Activated CD4-positive, alpha-beta T cell treated with anti-CD3 and anti-CD28 coated beads, Interleukin-2, amount 10 ng/mL, durations not matched to agents 7 days and 5 days (primary cell): ENCODE data around the gene COPZ1. TPM values are rescaled to one million over a fixed set of nuclear protein-coding genes. Genes with fewer than 3 reads are reported as not detected.
"Not testable (repeated sequence)": the region's sequence is repeated elsewhere in the genome, so short reads cannot be mapped to it uniquely, and the experiment has no call there.

ENCODE experiments used
- CTCF ChIA-PET: fragments of 350-600 bp; sonication (Branson Sonifier 250); formaldehyde crosslinking; loops from one replicate; lab custom pipeline; 2021; ENCODE audit warnings: antibody characterized with exemption; lab: Charles Lee
- POLR2A ChIA-PET: fragments of 350-600 bp; sonication (Branson Sonifier 250); formaldehyde crosslinking; loops from one replicate; lab custom pipeline; 2021; ENCODE audit warnings: antibody characterized with exemption; lab: Charles Lee
- DNase-seq: peaks from one replicate; pipeline ENCODE4 v3.0.0-alpha.2; 2020
- H3K27ac Mint-ChIP-seq: one replicate; pipeline ENCODE4 v1.8.0; 2021; ENCODE audit warnings: mild to moderate bottlenecking, moderate library complexity, mixed read lengths
- H3K27me3 Mint-ChIP-seq: one replicate; pipeline ENCODE4 v1.8.0; 2021; ENCODE audit warnings: mixed read lengths
- H3K36me3 Mint-ChIP-seq: one replicate; pipeline ENCODE4 v1.8.0; 2021; ENCODE audit warnings: low read depth, mixed read lengths
- H3K4me1 Mint-ChIP-seq: one replicate; pipeline ENCODE4 v1.8.0; 2021; ENCODE audit warnings: mixed read lengths
- H3K4me3 Mint-ChIP-seq: one replicate; pipeline ENCODE4 v1.8.0; 2021; ENCODE audit warnings: mild to moderate bottlenecking, moderate library complexity, mixed read lengths
- H3K9me3 Mint-ChIP-seq: one replicate; pipeline ENCODE4 v1.8.0; 2021; ENCODE audit warnings: mixed read lengths
- total RNA-seq, 2 experiments: library from RNA; stranded (reverse); gene quantifications; one replicate each; pipeline ENCODE4 v1.2.3, GENCODE V29; 2021

The COPZ1 gene, protein sequence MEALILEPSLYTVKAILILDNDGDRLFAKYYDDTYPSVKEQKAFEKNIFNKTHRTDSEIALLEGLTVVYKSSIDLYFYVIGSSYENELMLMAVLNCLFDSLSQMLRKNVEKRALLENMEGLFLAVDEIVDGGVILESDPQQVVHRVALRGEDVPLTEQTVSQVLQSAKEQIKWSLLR
- total RNA-seq: 100 to 1,000 TPM; 113 to 124 TPM

DNA sequence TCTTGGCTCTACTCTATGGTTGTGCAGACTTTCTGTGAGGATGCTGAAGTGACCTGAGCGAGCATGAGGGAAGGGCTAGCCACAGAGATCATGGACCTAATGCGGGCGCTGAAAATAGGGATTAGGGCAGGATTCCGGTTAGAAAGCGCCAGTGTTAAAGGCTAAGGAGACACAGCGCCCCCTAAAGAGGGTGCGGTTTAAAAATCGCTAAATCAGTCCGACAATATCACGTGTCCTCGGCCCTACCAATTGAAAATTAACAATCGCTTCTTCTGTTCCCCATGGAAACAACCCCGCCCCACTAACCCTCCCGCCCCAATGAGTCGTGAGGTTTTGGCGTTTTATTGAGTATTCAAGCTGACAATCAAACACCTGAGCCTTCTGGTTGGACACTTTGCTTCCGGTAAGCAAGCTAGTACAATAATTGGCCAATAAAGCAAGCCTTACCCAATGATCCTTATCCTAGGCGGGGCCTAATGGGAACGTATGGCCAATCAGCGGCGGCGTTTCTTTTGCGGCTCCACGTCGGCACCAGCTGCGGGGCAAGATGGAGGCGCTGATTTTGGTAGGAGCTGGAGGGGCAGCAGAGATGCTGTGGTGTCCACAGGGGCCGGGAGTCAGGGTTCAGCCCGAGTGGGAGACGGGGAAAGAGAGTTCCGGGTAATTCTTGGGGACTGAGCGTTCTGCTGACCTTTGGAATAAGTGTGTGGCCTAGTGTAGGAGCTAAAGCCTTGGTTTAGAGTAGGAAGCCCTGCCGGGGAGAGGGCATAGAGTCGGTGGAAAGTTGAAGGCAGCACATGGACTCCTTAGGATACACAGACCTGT, at the start of gene COPZ1:
COPZ1 (plus strand) TSS at position 515 of the 825 bp plus-strand sequence; CDS start at position 548, 33 bp downstream.
- Mint-ChIP-seq H3K36me3 (peaks cover 16% of the 10 kb centered on the region), H3K27ac (peak within 1 kb of the TSS; percentile 97), H3K9me3 (no peaks in the 10 kb centered on the region), H3K4me1 (peaks cover 46% of the 10 kb centered on the region), H3K27me3 (no peaks in the 10 kb centered on the region), H3K4me3 (peak within 1 kb of the TSS; percentile 95)
- CTCF ChIA-PET: interaction anchor here (0.5 to 2.3 kb wide), 31 partner anchors 9 to 194 kb away, joined by 3 to 22 read pairs (median 4); partner anchors contain the start of genes CBX5, HNRNPA1 and NCKAP1L
- POLR2A ChIA-PET: interaction anchor here (0.9 kb wide), 1 partner anchor 44 kb away, joined by 3 read pairs; no protein-coding TSS in a partner anchor
- DNase-seq: peak; percentile 97

DNA sequence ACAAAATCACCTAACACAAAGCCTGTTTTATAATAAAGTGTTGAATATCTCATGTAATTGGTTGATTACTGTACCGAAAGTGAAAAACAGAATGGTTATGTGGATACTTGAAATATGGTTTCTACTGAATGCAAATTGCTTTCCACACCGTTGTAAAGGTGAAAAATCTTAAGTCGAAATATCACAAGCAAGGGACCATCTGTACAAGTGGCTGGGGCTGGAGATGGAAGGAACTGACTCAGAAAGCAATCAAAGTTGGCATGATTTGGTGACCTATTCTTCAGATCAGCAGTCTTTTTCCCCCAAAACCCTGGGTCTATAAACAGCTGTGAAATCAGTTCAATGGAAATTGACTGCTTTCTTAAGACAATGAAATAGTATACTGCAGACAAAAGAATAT, 48.6 kb upstream of the COPZ1 start:
- no peak for DNase-seq
- ChIA-PET POLR2A (no interaction called here), CTCF (interaction anchor here (1.3 to 1.7 kb wide), 2 partner anchors 10 to 23 kb away, joined by 4 to 5 read pairs; no protein-coding TSS in a partner anchor)
- H3K4me3 Mint-ChIP-seq: peak overlapping the region; percentile 37
- H3K27me3 Mint-ChIP-seq: no peaks in the 10 kb centered on the region
- peaks cover 29% of the 10 kb centered on the region for H3K36me3 Mint-ChIP-seq
- H3K9me3 Mint-ChIP-seq: no peaks in the 10 kb centered on the region
- H3K4me1 Mint-ChIP-seq: peaks cover 54% of the 10 kb centered on the region
- no peak overlapping the region for H3K27ac Mint-ChIP-seq

DNA sequence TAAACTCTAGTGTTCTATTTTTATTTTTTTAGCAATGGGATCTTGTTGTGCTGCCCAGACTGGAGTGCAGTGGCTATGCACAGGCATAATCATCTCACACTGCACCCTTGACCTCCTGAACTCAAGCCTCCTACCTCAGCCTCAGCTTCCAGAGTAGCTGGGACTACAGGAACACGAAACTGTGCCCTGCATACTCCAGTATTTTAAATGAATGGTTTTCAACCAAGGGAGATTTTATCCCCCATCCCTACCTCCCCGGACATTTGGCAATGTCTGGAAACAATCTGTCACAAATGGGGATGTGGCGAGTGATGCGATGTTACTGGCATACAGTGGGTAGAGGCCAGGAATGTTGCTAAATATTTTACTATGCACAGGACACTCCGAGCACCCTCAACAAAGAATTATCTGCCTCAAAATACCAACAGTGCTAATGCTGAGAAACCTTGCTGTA, 47.1 kb upstream of the COPZ1 start:
- DNase-seq: no peak
- H3K27me3 Mint-ChIP-seq: no peaks in the 10 kb centered on the region
- peaks cover 52% of the 10 kb centered on the region for H3K4me1 Mint-ChIP-seq
- no peak overlapping the region for H3K4me3 Mint-ChIP-seq
- no peaks in the 10 kb centered on the region for H3K9me3 Mint-ChIP-seq
- ChIA-PET POLR2A (no interaction called here), CTCF (interaction anchor here (1.3 to 1.7 kb wide), 2 partner anchors 9 to 25 kb away, joined by 4 to 5 read pairs; no protein-coding TSS in a partner anchor)
- peak overlapping the region; percentile 73 for H3K27ac Mint-ChIP-seq
- peaks cover 26% of the 10 kb centered on the region for H3K36me3 Mint-ChIP-seq

DNA sequence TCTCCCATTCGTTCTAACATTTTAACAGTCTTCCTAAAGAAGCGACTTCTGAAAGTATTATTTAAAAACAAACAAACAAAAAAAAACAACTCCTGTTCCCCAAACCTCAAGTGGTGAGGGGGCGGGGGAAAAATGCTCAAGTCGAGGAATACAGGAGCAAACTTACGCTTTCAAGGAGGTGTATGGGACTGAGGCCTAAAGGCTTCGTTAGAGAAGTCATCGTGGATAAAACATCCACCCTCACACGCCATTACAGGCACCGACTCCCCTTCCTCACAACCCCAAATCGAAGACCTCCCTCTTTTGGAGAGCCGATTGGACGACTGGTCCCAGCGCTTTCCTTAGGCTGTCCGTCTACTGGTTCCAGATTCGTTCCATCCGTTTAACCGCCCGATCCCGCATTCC, 45.7 kb upstream of the COPZ1 start:
- H3K36me3 Mint-ChIP-seq: peaks cover 14% of the 10 kb centered on the region

DNA sequence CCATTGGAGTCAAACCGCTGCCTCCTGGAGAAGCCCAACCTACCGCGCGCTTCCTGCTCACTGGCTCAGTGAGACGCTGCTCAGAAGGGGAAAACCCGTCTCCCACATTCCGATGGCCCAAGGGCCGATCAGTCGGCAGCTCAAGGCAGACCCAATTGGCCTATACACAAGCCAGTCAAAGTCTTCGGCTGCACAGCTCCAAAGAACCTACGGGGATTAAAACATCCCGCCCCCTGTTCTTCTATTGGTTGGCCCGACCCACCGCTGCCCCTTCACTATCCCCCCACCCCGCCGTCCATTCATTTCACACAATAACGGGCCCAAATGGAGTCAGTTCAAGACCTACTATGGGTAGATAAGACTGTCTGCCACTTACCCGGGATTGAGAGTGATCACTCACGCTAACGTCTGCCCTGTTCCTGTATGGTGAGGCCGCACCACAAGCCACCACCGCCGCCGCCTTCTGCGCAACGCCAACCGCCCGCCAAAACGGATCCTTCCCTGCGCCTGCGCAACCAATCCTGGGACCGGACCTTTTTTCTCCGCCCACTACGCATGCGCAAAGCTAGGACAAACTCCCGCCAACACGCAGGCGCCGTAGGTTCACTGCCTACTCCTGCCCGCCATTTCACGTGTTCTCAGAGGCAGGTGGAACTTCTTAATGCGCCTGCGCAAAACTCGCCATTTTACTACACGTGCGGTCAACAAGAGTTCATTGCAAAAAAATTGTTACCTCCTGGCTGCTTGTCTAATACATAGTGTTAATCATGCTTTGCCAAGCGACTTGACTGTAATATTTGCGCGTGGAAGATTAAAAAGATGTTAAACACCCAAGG, 45.1 kb upstream of the COPZ1 start, which contains the start of gene CBX5:
CBX5 (minus strand) TSS at position 491 of the 836 bp plus-strand sequence. CDS start 22,472 bp downstream, outside the sequence.
- Mint-ChIP-seq H3K9me3 (no peaks in the 10 kb centered on the region), H3K27me3 (no peaks in the 10 kb centered on the region), H3K36me3 (peaks cover 11% of the 10 kb centered on the region), H3K27ac (no peak within 1 kb of the TSS), H3K4me1 (peaks cover 58% of the 10 kb centered on the region), H3K4me3 (no peak within 1 kb of the TSS)
- peak; percentile 100 for DNase-seq
- POLR2A ChIA-PET: interaction anchor here (0.7 to 0.8 kb wide), 2 partner anchors 12 to 79 kb away, joined by 3 to 4 read pairs; no protein-coding TSS in a partner anchor
- CTCF ChIA-PET: interaction anchor here (0.6 to 1.9 kb wide), 8 partner anchors 11 to 159 kb away, joined by 3 to 14 read pairs (median 6); partner anchors contain the start of gene COPZ1

More for the DNA sequence above, 45.7 kb upstream of the COPZ1 start:
- Mint-ChIP-seq H3K4me1 (peaks cover 56% of the 10 kb centered on the region), H3K27me3 (no peaks in the 10 kb centered on the region), H3K4me3 (no peak overlapping the region), H3K27ac (no peak overlapping the region), H3K9me3 (no peaks in the 10 kb centered on the region)
- POLR2A ChIA-PET: no interaction called here
- no peak for DNase-seq
- CTCF ChIA-PET: interaction anchor here (0.7 to 1.9 kb wide), 4 partner anchors 15 to 160 kb away, joined by 3 to 14 read pairs (median 7); partner anchors contain the start of gene COPZ1

DNA sequence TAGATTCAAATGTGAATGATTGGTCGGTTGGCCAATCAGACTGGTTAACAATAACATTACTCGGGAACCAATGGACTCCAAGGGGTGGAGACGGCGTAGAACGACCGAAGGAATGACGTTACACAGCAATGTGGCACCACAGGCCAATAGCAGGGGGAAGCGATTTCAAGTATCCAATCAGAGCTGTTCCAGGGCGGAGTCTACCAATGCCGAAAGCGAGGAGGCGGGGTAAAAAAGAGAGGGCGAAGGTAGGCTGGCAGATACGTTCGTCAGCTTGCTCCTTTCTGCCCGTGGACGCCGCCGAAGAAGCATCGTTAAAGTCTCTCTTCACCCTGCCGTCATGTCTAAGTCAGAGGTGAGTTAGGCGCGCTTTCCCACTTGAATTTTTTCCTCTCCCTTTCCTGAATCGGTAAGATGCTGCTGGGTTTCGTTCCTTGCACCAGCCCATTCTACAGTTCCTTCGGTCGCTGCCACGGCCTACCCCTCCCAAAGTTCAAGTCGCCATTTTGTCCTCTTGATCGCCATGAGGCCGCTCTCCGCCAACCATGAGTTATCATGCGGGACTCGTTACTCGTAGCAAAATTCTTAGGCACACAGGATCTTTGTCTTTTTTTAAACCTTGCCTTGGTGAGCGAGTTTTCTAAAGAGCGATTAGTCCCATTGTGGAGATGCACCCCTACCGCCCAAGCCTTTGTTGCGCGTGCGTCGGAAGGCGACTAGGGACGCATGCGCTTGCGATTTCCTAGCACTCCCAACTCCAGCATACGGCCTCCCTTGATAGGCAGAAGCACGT, 44.3 kb upstream of the COPZ1 start, which contains the start of gene HNRNPA1:
HNRNPA1 (plus strand) TSS at position 259 of the 793 bp plus-strand sequence; CDS start at position 341, 82 bp downstream.
- Mint-ChIP-seq H3K27me3 (no peaks in the 10 kb centered on the region), H3K9me3 (no peaks in the 10 kb centered on the region), H3K4me1 (peaks cover 61% of the 10 kb centered on the region), H3K36me3 (peaks cover 9% of the 10 kb centered on the region), H3K4me3 (no peak within 1 kb of the TSS), H3K27ac (no peak within 1 kb of the TSS)
- DNase-seq: peak; percentile 98
- ChIA-PET CTCF (interaction anchor here (0.5 to 1.9 kb wide), 9 partner anchors 10 to 1502 kb away, joined by 3 to 14 read pairs (median 5); partner anchors contain the start of gene COPZ1), POLR2A (interaction anchor here (0.6 to 0.9 kb wide), 5 partner anchors 8 to 78 kb away, joined by 3 to 6 read pairs (median 4); partner anchors contain the start of gene COPZ1)

DNA sequence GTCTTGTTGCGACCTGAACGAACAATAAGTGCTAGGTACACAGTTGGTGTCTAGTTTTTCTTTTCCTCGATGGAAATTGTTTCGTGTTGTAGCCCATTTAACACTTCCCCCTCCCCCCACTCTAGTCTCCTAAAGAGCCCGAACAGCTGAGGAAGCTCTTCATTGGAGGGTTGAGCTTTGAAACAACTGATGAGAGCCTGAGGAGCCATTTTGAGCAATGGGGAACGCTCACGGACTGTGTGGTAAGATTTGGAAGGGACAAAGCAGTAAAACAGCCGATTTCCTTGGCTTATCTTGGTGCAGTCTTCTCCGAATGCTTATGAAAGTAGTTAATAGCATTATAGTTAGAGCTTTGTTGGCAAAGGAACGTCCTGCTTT, 43.7 kb upstream of the COPZ1 start:
- H3K4me3 Mint-ChIP-seq, DNase-seq, H3K36me3 Mint-ChIP-seq, H3K9me3 Mint-ChIP-seq, H3K27me3 Mint-ChIP-seq, H3K27ac Mint-ChIP-seq: not testable (repeated sequence)
- ChIA-PET POLR2A (interaction anchor here (0.6 to 0.9 kb wide), 4 partner anchors 9 to 134 kb away, joined by 3 to 4 read pairs (median 3); partner anchors contain the start of gene COPZ1), CTCF (interaction anchor here (0.6 to 1.9 kb wide), 5 partner anchors 9 to 134 kb away, joined by 3 to 12 read pairs (median 3); no protein-coding TSS in a partner anchor)
- peaks cover 61% of the 10 kb centered on the region for H3K4me1 Mint-ChIP-seq

DNA sequence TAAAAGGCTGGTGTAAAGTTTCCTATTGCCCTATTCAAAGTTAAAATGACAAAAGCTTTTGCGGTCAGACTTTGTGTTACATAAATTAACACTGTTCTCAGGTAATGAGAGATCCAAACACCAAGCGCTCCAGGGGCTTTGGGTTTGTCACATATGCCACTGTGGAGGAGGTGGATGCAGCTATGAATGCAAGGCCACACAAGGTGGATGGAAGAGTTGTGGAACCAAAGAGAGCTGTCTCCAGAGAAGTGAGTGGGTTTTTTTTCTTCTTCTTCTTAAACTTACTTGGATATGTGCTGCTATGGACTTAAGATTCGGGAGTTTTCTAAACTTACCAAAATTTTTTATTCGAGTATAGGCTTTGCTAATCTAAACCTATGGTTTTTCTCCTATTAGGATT, 43.2 kb upstream of the COPZ1 start:
- H3K27ac Mint-ChIP-seq, H3K27me3 Mint-ChIP-seq, H3K4me3 Mint-ChIP-seq, DNase-seq, H3K9me3 Mint-ChIP-seq, H3K36me3 Mint-ChIP-seq: not testable (repeated sequence)
- ChIA-PET CTCF (interaction anchor here (0.6 to 1.9 kb wide), 5 partner anchors 9 to 133 kb away, joined by 3 to 12 read pairs (median 3); no protein-coding TSS in a partner anchor), POLR2A (interaction anchor here (0.6 to 0.9 kb wide), 4 partner anchors 9 to 134 kb away, joined by 3 to 4 read pairs (median 3); partner anchors contain the start of gene COPZ1)
- H3K4me1 Mint-ChIP-seq: peaks cover 60% of the 10 kb centered on the region

DNA sequence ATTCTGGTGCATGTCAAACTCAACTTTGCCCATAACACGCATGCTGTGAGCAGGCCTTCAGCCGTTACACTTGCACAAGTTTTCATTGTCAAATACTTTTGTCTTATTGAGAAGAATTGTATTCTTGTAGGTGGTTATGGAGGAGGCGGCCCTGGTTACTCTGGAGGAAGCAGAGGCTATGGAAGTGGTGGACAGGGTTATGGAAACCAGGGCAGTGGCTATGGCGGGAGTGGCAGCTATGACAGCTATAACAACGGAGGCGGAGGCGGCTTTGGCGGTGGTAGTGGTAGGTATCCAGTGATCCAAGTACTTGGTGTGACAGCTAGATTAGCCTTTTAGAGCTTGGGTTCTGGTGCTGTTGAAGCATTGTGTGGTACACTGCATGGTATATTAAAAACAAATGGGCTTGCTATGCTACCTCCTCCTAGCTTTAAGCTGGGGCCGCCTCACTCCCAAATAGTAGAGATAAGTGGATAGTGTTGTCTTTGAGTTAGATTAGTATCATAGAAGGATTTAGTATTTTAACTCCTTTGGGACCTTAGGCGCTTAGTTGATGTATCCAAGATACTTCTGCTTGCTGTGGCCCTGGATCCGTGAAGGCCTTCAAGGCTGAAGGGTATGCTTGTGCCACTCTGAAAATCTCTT, 41.9 kb upstream of the COPZ1 start:
- Mint-ChIP-seq H3K36me3 (peaks cover 4% of the 10 kb centered on the region), H3K4me1 (peaks cover 59% of the 10 kb centered on the region), H3K27me3 (no peaks in the 10 kb centered on the region), H3K27ac (no peak overlapping the region), H3K4me3 (no peak overlapping the region), H3K9me3 (no peaks in the 10 kb centered on the region)
- CTCF ChIA-PET: interaction anchor here (1.4 to 1.7 kb wide), 2 partner anchors 9 to 11 kb away, joined by 4 to 8 read pairs; no protein-coding TSS in a partner anchor
- DNase-seq: no peak
- POLR2A ChIA-PET: interaction anchor here (0.5 to 0.6 kb wide), 2 partner anchors 73 to 128 kb away, joined by 3 to 4 read pairs; no protein-coding TSS in a partner anchor

DNA sequence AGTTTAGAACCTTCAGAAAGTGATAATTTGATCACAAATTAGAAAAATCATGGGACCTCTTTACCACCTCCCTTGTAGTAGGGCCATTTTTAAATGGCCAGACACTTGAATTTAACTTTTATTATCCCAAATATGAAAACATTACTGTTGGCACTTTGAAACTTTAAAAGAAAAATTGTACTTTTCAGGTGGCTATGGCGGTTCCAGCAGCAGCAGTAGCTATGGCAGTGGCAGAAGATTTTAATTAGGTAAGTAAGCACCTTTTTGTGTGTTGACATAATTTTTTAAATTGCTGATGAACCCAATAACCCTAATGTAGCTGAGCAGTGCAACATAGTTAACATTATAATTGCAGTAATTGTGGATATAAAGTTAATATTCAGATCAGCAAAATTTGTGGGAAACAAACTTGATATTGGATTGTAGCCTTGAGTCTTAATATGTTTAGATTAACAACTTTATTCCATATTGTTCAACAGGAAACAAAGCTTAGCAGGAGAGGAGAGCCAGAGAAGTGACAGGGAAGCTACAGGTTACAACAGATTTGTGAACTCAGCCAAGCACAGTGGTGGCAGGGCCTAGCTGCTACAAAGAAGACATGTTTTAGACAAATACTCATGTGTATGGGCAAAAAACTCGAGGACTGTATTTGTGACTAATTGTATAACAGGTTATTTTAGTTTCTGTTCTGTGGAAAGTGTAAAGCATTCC, 40.7 kb upstream of the COPZ1 start:
- POLR2A ChIA-PET, H3K9me3 Mint-ChIP-seq, H3K4me3 Mint-ChIP-seq, H3K27me3 Mint-ChIP-seq, H3K36me3 Mint-ChIP-seq, DNase-seq: not testable (repeated sequence)
- CTCF ChIA-PET: interaction anchor here (1.0 to 1.7 kb wide), 3 partner anchors 8 to 75 kb away, joined by 3 to 8 read pairs (median 4); no protein-coding TSS in a partner anchor
- H3K4me1 Mint-ChIP-seq: peaks cover 52% of the 10 kb centered on the region
- peak overlapping the region; percentile 57 for H3K27ac Mint-ChIP-seq
